Measurements from ENCODE around the gene CAMKMT. TPM values are rescaled to one million over a fixed set of nuclear protein-coding genes. Genes with fewer than 3 reads are reported as not detected.

Gene CAMKMT
- total and polyA plus RNA-seq, 9 of the 15 experiments (the other 6 are each of a cell fraction or from before 2014, with no cell fraction given) = 1.6 to 15.3 (median 7.4) TPM

DNA sequence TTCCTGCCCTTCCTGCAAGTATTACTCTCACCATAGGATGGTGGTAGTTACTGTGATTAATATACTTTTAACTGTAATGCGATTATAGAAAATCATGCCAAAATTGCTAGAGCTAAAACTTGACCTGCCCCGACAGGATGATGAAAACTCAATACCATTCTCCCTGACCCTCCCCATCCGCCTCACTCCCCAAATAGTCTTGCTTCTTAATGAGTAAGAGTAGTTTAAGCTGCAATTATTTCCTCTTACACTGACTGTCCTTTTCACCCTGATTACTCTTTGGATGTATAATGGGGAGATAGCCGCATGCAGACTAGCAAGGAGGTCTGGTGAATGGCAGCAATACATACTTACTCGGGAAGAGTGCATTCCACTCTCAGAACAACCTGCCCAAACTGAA lies 310.2 kb downstream of the CAMKMT start:
- Histone ChIP-seq H3K4me2 (ENCODE audit: insufficient read depth, low read length) (no peak overlapping the region), H3K9me3 (replicated peaks; ENCODE audit: control insufficient read depth, insufficient read depth, low read depth, low read length) (no peaks in the 10 kb centered on the region), H3K9ac (ENCODE audit: insufficient read depth in 1 of 2, low read depth in 2 of 2, low read length in 2 of 2) (no peak overlapping the region), H3K4me3 (no peak overlapping the region), H3K79me2 (ENCODE audit: control insufficient read depth, insufficient read depth, low read length) (no peaks in the 10 kb centered on the region), H2AFZ (ENCODE audit: low read depth, low read length) (no peak overlapping the region), H3K36me3 (ENCODE audit: control insufficient read depth, insufficient read depth, low read length) (no peaks in the 10 kb centered on the region), H4K20me1 (replicated peaks; ENCODE audit: control insufficient read depth, insufficient read depth, low read length) (no peaks in the 10 kb centered on the region), H3K27me3 (ENCODE audit: control insufficient read depth in 2 of 2, insufficient read depth in 2 of 2, low read length in 2 of 2) (peaks cover 0 to 4% of the 10 kb centered on the region in 2 experiments; a peak in 3 of 5 replicates), H3K4me1 (replicated peaks in 1 of 2; ENCODE audit: control insufficient read depth in 2 of 2, insufficient read depth in 2 of 2, low read length in 2 of 2) (no peaks in the 10 kb centered on the region), H3K9me1 (ENCODE audit: control insufficient read depth, insufficient read depth, low read length) (no peaks in the 10 kb centered on the region), H3K27ac (ENCODE audit: extremely low read depth, low read depth, low read length) (no peak overlapping the region)
- in situ Hi-C loops (cut with MboI) = no loop called here
- ATAC-seq (no peak), DNase-seq (ENCODE audit: extremely low read depth in 1 of 4, low spot score in 3 of 4) (no peak), FAIRE-seq (no peak)
- CTCF ChIA-PET (ENCODE audit: low intra/inter-chr PET ratio) = no interaction called here
- 1% methylated on average over 5 of the region's 5 CpGs for WGBS (ENCODE audit: insufficient coverage, low coverage, missing lambda C conversion rate)
- no TSS peak for BruUV-seq (replicated peaks)
- intact Hi-C loops (cut with micrococcal nuclease) = no loop called here
- POLR2A ChIA-PET = interaction anchor here (0.6 kb wide), 1 partner anchor 19 kb away, joined by 4 read pairs; no protein-coding TSS in a partner anchor
- TF ChIP-seq ZNF766 (CRISPR knock-in tag; conservative IDR thresholded peaks at IDR 0.05) (no peak), HCFC1 (IDR thresholded peaks at IDR 0.05; ENCODE audit: low read depth, low read length) (no peak), CEBPG (CRISPR knock-in tag; IDR thresholded peaks at IDR 0.05) (no peak), CEBPG (tag; conservative IDR thresholded peaks at IDR 0.05 in 1 of 2, IDR thresholded peaks at IDR 0.05 in 1 of 2) (no peak), SLC30A9 (CRISPR knock-in tag; IDR thresholded peaks at IDR 0.05) (no peak), TOE1 (IDR thresholded peaks at IDR 0.05; ENCODE audit: borderline replicate concordance) (no peak), TOE1 (CRISPR knock-in tag; IDR thresholded peaks at IDR 0.05; ENCODE audit: borderline replicate concordance, low read depth) (no peak), MAFK (IDR thresholded peaks at IDR 0.05; ENCODE audit: low read length) (no peak), XRCC3 (IDR thresholded peaks at IDR 0.05) (no peak), SUPT5H (IDR thresholded peaks at IDR 0.05) (no peak), PCBP2 (IDR thresholded peaks at IDR 0.05; ENCODE audit: low read depth, low read length, poor library complexity, severe bottlenecking) (no peak), ADNP (tag; IDR thresholded peaks at IDR 0.05) (no peak), TBL1XR1 (IDR thresholded peaks at IDR 0.05; ENCODE audit: low read length in 2 of 2) (no peak), SMARCB1 (IDR thresholded peaks at IDR 0.05; ENCODE audit: insufficient read length, low read depth) (no peak)
- TF ChIP-seq, protein P1, sequence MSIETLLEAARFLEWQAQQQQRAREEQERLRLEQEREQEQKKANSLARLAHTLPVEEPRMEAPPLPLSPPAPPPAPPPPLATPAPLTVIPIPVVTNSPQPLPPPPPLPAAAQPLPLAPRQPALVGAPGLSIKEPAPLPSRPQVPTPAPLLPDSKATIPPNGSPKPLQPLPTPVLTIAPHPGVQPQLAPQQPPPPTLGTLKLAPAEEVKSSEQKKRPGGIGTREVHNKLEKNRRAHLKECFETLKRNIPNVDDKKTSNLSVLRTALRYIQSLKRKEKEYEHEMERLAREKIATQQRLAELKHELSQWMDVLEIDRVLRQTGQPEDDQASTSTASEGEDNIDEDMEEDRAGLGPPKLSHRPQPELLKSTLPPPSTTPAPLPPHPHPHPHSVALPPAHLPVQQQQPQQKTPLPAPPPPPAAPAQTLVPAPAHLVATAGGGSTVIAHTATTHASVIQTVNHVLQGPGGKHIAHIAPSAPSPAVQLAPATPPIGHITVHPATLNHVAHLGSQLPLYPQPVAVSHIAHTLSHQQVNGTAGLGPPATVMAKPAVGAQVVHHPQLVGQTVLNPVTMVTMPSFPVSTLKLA (conservative IDR thresholded peaks at IDR 0.05) = no peak
- TF ChIP-seq, protein P2, sequence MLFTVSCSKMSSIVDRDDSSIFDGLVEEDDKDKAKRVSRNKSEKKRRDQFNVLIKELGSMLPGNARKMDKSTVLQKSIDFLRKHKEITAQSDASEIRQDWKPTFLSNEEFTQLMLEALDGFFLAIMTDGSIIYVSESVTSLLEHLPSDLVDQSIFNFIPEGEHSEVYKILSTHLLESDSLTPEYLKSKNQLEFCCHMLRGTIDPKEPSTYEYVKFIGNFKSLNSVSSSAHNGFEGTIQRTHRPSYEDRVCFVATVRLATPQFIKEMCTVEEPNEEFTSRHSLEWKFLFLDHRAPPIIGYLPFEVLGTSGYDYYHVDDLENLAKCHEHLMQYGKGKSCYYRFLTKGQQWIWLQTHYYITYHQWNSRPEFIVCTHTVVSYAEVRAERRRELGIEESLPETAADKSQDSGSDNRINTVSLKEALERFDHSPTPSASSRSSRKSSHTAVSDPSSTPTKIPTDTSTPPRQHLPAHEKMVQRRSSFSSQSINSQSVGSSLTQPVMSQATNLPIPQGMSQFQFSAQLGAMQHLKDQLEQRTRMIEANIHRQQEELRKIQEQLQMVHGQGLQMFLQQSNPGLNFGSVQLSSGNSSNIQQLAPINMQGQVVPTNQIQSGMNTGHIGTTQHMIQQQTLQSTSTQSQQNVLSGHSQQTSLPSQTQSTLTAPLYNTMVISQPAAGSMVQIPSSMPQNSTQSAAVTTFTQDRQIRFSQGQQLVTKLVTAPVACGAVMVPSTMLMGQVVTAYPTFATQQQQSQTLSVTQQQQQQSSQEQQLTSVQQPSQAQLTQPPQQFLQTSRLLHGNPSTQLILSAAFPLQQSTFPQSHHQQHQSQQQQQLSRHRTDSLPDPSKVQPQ (CRISPR knock-in tag; IDR thresholded peaks at IDR 0.05; ENCODE audit: borderline replicate concordance) = no peak
- TF ChIP-seq, protein P3, sequence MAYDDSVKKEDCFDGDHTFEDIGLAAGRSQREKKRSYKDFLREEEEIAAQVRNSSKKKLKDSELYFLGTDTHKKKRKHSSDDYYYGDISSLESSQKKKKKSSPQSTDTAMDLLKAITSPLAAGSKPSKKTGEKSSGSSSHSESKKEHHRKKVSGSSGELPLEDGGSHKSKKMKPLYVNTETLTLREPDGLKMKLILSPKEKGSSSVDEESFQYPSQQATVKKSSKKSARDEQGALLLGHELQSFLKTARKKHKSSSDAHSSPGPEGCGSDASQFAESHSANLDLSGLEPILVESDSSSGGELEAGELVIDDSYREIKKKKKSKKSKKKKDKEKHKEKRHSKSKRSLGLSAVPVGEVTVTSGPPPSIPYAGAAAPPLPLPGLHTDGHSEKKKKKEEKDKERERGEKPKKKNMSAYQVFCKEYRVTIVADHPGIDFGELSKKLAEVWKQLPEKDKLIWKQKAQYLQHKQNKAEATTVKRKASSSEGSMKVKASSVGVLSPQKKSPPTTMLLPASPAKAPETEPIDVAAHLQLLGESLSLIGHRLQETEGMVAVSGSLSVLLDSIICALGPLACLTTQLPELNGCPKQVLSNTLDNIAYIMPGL (CRISPR knock-in tag; IDR thresholded peaks at IDR 0.05) = no peak
